ENCODE measurements around the gene KATNBL1. TPM values are rescaled to one million over a fixed set of nuclear protein-coding genes. Genes with fewer than 3 reads are reported as not detected.

The KATNBL1 gene
- total RNA-seq, 1 donor from 2014 or later = 82.7 TPM

DNA sequence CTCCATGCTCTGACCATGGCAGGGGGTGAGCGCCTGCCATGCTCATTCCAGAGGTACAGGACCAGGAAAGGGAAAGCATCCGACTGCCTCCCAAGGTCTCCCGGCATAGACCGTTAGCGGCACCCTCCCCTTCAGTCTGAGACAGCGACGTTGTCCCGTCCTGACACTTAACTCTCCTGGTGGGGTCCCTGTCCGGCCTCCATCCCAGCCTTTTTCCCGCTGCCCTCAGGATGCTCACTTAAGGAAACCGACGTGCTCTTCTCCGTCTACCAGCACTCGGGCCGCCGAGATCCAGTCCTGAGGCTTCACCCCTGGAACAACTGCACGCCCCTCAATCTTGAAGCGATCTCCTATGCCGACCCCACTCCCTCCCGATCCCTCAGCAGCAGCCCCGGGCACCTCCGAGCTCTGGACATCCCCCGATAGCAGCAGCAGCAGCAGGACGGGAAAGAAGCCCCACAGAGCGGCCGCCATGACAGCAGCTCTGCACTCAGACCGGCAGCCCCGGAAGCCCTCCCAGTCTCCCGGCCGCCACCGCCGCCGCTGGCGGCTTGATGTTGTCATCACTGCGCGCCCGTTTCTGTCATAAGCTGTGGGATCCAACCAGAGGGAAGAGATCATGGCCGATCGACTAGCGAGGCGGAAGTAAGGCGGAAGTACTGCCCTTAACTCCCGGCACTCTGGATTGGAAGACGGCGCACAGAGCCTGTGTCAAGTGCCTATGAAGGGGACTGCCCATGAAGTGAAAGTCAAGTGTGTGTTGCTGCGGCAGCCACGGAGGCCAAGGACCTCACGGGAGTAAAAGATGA is 108.3 kb downstream of the KATNBL1 start, which contains the start of the genes EMC7 and PGBD4:
EMC7 (minus strand) TSS at position 497 of the 809 bp plus-strand sequence; CDS start at position 474, 23 bp downstream.
PGBD4 (plus strand) TSS at position 718 of the 809 bp plus-strand sequence. CDS start 449 bp downstream, outside the sequence.
- no peaks in the 10 kb centered on the region for H3K27me3 Mint-ChIP-seq (ENCODE audit: low read depth)
- peak; percentile 96 to 99 for DNase-seq (ENCODE audit: low spot score in 2 of 2, unreplicated experiment in 2 of 2)
- H3K27ac Mint-ChIP-seq = peak within 1 kb of the TSS; percentile 96
- TF ChIP-seq, protein P1, sequence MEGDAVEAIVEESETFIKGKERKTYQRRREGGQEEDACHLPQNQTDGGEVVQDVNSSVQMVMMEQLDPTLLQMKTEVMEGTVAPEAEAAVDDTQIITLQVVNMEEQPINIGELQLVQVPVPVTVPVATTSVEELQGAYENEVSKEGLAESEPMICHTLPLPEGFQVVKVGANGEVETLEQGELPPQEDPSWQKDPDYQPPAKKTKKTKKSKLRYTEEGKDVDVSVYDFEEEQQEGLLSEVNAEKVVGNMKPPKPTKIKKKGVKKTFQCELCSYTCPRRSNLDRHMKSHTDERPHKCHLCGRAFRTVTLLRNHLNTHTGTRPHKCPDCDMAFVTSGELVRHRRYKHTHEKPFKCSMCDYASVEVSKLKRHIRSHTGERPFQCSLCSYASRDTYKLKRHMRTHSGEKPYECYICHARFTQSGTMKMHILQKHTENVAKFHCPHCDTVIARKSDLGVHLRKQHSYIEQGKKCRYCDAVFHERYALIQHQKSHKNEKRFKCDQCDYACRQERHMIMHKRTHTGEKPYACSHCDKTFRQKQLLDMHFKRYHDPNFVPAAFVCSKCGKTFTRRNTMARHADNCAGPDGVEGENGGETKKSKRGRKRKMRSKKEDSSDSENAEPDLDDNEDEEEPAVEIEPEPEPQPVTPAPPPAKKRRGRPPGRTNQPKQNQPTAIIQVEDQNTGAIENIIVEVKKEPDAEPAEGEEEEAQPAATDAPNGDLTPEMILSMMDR (IDR thresholded peaks at IDR 0.05; ENCODE audit: unreplicated experiment) = no peak
- peaks cover 12% of the 10 kb centered on the region for H3K36me3 Mint-ChIP-seq
- H3K4me3 Mint-ChIP-seq = peak within 1 kb of the TSS; percentile 99
- H3K4me1 Mint-ChIP-seq = peaks cover 16% of the 10 kb centered on the region
- H3K9me3 Mint-ChIP-seq = peaks cover 5% of the 10 kb centered on the region

DNA sequence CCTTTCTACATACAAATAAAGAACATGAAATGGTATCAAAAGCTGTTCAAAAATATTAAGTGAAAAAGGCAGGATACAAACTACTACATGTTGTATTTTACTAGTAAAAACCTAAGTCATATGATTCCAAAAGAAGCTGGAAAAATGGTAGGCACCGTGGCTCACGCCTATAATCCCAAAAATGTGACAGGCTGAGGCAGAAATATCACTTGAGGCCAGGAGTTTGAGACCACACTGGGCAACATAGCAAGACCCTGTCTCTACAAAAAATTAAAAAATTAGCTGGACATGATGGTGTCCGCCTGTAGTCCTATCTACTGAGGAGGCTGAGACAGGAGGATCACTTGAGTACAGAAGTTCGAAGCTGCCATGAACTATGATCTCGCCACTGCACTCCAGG is 110.0 kb downstream of the KATNBL1 start:
- H3K27ac Mint-ChIP-seq = no peak overlapping the region
- H3K4me3 Mint-ChIP-seq = peak overlapping the region; percentile 49
- H3K27me3 Mint-ChIP-seq (ENCODE audit: low read depth) = no peaks in the 10 kb centered on the region
- no peak for DNase-seq (ENCODE audit: low spot score in 2 of 2, unreplicated experiment in 2 of 2)
- TF ChIP-seq, protein P1 (IDR thresholded peaks at IDR 0.05; ENCODE audit: unreplicated experiment) = no peak
- H3K4me1 Mint-ChIP-seq = peaks cover 16% of the 10 kb centered on the region
- H3K9me3 Mint-ChIP-seq = peaks cover 5% of the 10 kb centered on the region
- peaks cover 11% of the 10 kb centered on the region for H3K36me3 Mint-ChIP-seq

Other genes with a start within 250 kb of the KATNBL1 start
- gene CHRM5, start 241.6 kb downstream of the KATNBL1 start, total RNA-seq = 0.13 TPM in 1 of 3 replicates, not detected in the others
- 6.8 to 8.6 TPM (median 7.7 TPM) in 3 replicates for gene AVEN, start 170.9 kb downstream of the KATNBL1 start, total RNA-seq
- gene EMC7, start 108.2 kb downstream of the KATNBL1 start, total RNA-seq = 35.0 to 35.4 TPM (median 35.3 TPM) in 3 replicates
- 1.4 to 1.5 TPM (median 1.5 TPM) in 3 replicates for gene PGBD4, start 108.0 kb downstream of the KATNBL1 start, total RNA-seq
- 91.1 to 93.0 TPM (median 92.2 TPM) in 3 replicates for gene EMC4, start 14.9 kb upstream of the KATNBL1 start, total RNA-seq
- gene SLC12A6, start 127.7 kb upstream of the KATNBL1 start, total RNA-seq = 21.9 to 24.3 TPM (median 23.7 TPM) in 3 replicates
- 88.9 to 95.9 TPM (median 94.6 TPM) in 3 replicates for gene NOP10, start 133.0 kb upstream of the KATNBL1 start, total RNA-seq
- not detected in 3 replicates for gene NUTM1, start 133.2 kb upstream of the KATNBL1 start, total RNA-seq
- 88.7 to 91.3 TPM (median 91.1 TPM) in 3 replicates for gene LPCAT4, start 157.1 kb upstream of the KATNBL1 start, total RNA-seq
- gene GOLGA8A, start 227.7 kb upstream of the KATNBL1 start, total RNA-seq = 381 to 396 TPM (median 383 TPM) in 3 replicates

Data from mesothelial cell of epicardium (in vitro differentiated cells).